Ovary (tissue), 3 donors: ENCODE measurements around the gene SPTBN5.

Experiments used
- CTCF ChIP-seq, 3 donors: fragments of 450-650 bp in 2 of 3; fragments of 200-600 bp in 1 of 3; IDR thresholded peaks; one replicate each; pipeline versions ENCODE4 v1.5.1 to v1.8.0; 2016 to 2022; ENCODE audit warnings: antibody characterized with exemption in 3 of 3, mild to moderate bottlenecking in 1 of 3
- EP300 ChIP-seq: sonication (generic); formaldehyde crosslinking; IDR thresholded peaks from one replicate; pipeline ENCODE4 v1.6.1; 2017; ENCODE audit warnings: antibody characterized with exemption
- POLR2A ChIP-seq: fragments of 450-650 bp; IDR thresholded peaks from one replicate; pipeline ENCODE4 v1.6.1; 2017; ENCODE audit warnings: antibody characterized with exemption, mild to moderate bottlenecking, moderate library complexity
- donor health status: DM: no; HTN: no; CAD: no.

GRCh38 chr15:41897363-41897799, 3.5 kb upstream of the SPTBN5 start:
- TF ChIP-seq POLR2A (no peak), CTCF (IDR thresholded peaks at IDR 0.05) (no peak), EP300 (no peak)
